SK-N-SH (cell line): Measurements from ENCODE around the gene CYYR1. TPM values are rescaled to one million over a fixed set of nuclear protein-coding genes. Genes with fewer than 3 reads are reported as not detected.

ENCODE experiments used
- CTCF ChIA-PET: fragments of 300-600, 350-600 bp; formaldehyde crosslinking; extraction: SDS; loops from one replicate; lab custom pipeline; 2021; lab: Yijun Ruan, JAX
- POLR2A ChIA-PET: fragments of 350-600 bp; sonication (Branson Sonifier 250); formaldehyde crosslinking; extraction: SDS; loops from one replicate; lab custom pipeline; 2020; ENCODE audit warnings: antibody characterized with exemption, inconsistent platforms; lab: Yijun Ruan, JAX
- DNase-seq: peaks from one replicate; pipeline ENCODE4 v3.0.0; 2012
- H2AFZ ChIP-seq: fragments of 200-600 bp; sonication (generic); 2 replicates; pipeline ENCODE4 v1.8.1; 2016; ENCODE audit warnings: antibody characterized with exemption, mild to moderate bottlenecking, low read depth
- H3F3A ChIP-seq: fragments of 200-600 bp; sonication (generic); replicated peaks from 2 replicates; pipeline ENCODE3; 2016; ENCODE audit warnings: antibody characterized with exemption, mild to moderate bottlenecking; ENCODE audit not compliant: insufficient read depth
- H3K27ac ChIP-seq, 2 experiments: fragments of 200-500 bp in 1 of 2; fragments of 200-600 bp in 1 of 2; sonication (Bioruptor generic) in 1 of 2; sonication (generic), shearing (Covaris generic) in 1 of 2; 2 replicates each; pipeline versions ENCODE4 v1.5.1 to v1.6.1; 2014 to 2016; ENCODE audit warnings: low read depth in 2 of 2, inconsistent platforms in 1 of 2, low read length in 1 of 2, mild to moderate bottlenecking in 1 of 2, mixed read lengths in 1 of 2
- H3K27me3 ChIP-seq: fragments of 200-600 bp; sonication (generic), shearing (Covaris generic); 2 replicates; pipeline ENCODE4 v1.6.1; 2016; ENCODE audit warnings: mixed run types; ENCODE audit not compliant: insufficient read depth
- H3K36me3 ChIP-seq, 2 experiments: fragments of 200-500 bp in 1 of 2; fragments of 200-600 bp in 1 of 2; sonication (Bioruptor generic) in 1 of 2; sonication (generic) in 1 of 2; replicated peaks in 1 of 2; 2 replicates each; pipeline versions ENCODE3 to v1.5.1; 2014 to 2016; ENCODE audit warnings: low read length in 1 of 2, mild to moderate bottlenecking in 1 of 2; ENCODE audit not compliant: insufficient read depth in 2 of 2, control insufficient read depth in 1 of 2
- H3K4me1 ChIP-seq, 2 experiments: fragments of 200-500 bp in 1 of 2; fragments of 200-600 bp in 1 of 2; sonication (Bioruptor generic) in 1 of 2; sonication (generic), shearing (Covaris generic) in 1 of 2; 2 replicates each; pipeline versions ENCODE4 v1.5.1 to v1.6.1; 2014 to 2016; ENCODE audit warnings: low read depth in 1 of 2, low read length in 1 of 2, mixed run types in 1 of 2; ENCODE audit not compliant: insufficient read depth in 2 of 2, control insufficient read depth in 1 of 2
- H3K4me2 ChIP-seq: fragments of 200-600 bp; sonication (generic), shearing (Covaris generic); 2 replicates; pipeline ENCODE4 v1.6.1; 2017; ENCODE audit warnings: mixed run types
- H3K4me3 ChIP-seq, 2 experiments: fragments of 200-500 bp in 1 of 2; fragments of 200-600 bp in 1 of 2; sonication (Bioruptor generic) in 1 of 2; sonication (generic), shearing (Covaris generic) in 1 of 2; 2 replicates each; pipeline versions ENCODE4 v1.5.1 to v1.8.1; 2014 to 2016; ENCODE audit warnings: low read depth in 2 of 2, inconsistent platforms in 1 of 2, low read length in 1 of 2, mild to moderate bottlenecking in 1 of 2, mixed read lengths in 1 of 2, moderate library complexity in 1 of 2
- H3K79me2 ChIP-seq: fragments of 200-600 bp; sonication (generic); 2 replicates; pipeline ENCODE4 v1.8.1; 2017; ENCODE audit warnings: mild to moderate bottlenecking; ENCODE audit not compliant: insufficient read depth
- H3K9ac ChIP-seq: fragments of 200-600 bp; sonication (generic); 2 replicates; pipeline ENCODE4 v1.6.1; 2017; ENCODE audit warnings: mixed run types
- H3K9me2 ChIP-seq: fragments of 200-600 bp; sonication (generic); 2 replicates; pipeline ENCODE4 v1.6.1; 2017; ENCODE audit warnings: mixed run types
- H3K9me3 ChIP-seq: fragments of 200-600 bp; sonication (generic); 2 replicates; pipeline ENCODE4 v1.6.1; 2017; ENCODE audit warnings: mixed run types, mild to moderate bottlenecking, moderate library complexity
- H4K20me1 ChIP-seq: fragments of 200-600 bp; sonication (generic); 2 replicates; pipeline ENCODE4 v1.6.1; 2017; ENCODE audit warnings: mild to moderate bottlenecking, mixed run types; ENCODE audit not compliant: insufficient read depth
- EP300 ChIP-seq, 2 experiments: IDR thresholded peaks; 2 replicates each; pipeline versions ENCODE4 v1.4.0 to v1.6.1; 2012; ENCODE audit warnings: borderline replicate concordance in 1 of 2, low read depth in 1 of 2, low read length in 1 of 2
- FOSL2 ChIP-seq: IDR thresholded peaks from 2 replicates; pipeline ENCODE4 v1.4.0; 2012; ENCODE audit warnings: low read depth, mild to moderate bottlenecking, moderate library complexity, borderline replicate concordance
- FOXJ3 ChIP-seq: sonication (generic); formaldehyde crosslinking; IDR thresholded peaks from 2 replicates; pipeline ENCODE4 v1.5.1; 2020; ENCODE audit warnings: mild to moderate bottlenecking, missing genetic modification reagents
- FOXM1 ChIP-seq: IDR thresholded peaks from 2 replicates; pipeline ENCODE4 v1.4.0; 2012; ENCODE audit warnings: low read depth, mild to moderate bottlenecking
- GABPA ChIP-seq: IDR thresholded peaks from 2 replicates; pipeline ENCODE4 v1.4.0; 2012; ENCODE audit warnings: low read depth, mild to moderate bottlenecking
- GATA2 ChIP-seq: sonication (generic); formaldehyde crosslinking; IDR thresholded peaks from 2 replicates; pipeline ENCODE4 v1.5.0; 2020; ENCODE audit warnings: mild to moderate bottlenecking, missing genetic modification reagents
- JUND ChIP-seq: IDR thresholded peaks from 2 replicates; pipeline ENCODE4 v1.4.0; 2012
- MXI1 ChIP-seq: IDR thresholded peaks from 2 replicates; pipeline ENCODE4 v1.6.1; 2012; ENCODE audit warnings: mild to moderate bottlenecking, low read depth, low read length, improper control_type of control experiment
- NFIC ChIP-seq: IDR thresholded peaks from 2 replicates; pipeline ENCODE4 v1.4.0; 2012; ENCODE audit warnings: borderline replicate concordance
- PBX3 ChIP-seq: IDR thresholded peaks from 2 replicates; pipeline ENCODE4; 2012
- POLR2AphosphoS5 ChIP-seq: IDR thresholded peaks from 2 replicates; pipeline ENCODE4 v1.6.1; 2012; ENCODE audit warnings: low read depth, low read length
- RCOR1 ChIP-seq: fragments of 150-350 bp; IDR thresholded peaks from 2 replicates; pipeline ENCODE4 v1.6.1; 2017; ENCODE audit warnings: antibody characterized with exemption, low read length
- RFX5 ChIP-seq: IDR thresholded peaks from 2 replicates; pipeline ENCODE4 v1.6.1; 2012; ENCODE audit warnings: mild to moderate bottlenecking, improper control_type of control experiment, low read length
- RXRA ChIP-seq: IDR thresholded peaks from 2 replicates; pipeline ENCODE4 v1.4.0; 2012; ENCODE audit warnings: low read depth, mild to moderate bottlenecking, borderline replicate concordance
- SMC3 ChIP-seq: IDR thresholded peaks from 2 replicates; pipeline ENCODE4 v1.6.1; 2012; ENCODE audit warnings: low read depth, low read length, improper control_type of control experiment
- TAF1 ChIP-seq: IDR thresholded peaks from 2 replicates; pipeline ENCODE4 v1.6.1; 2012; ENCODE audit warnings: low read depth, mild to moderate bottlenecking, low read length, moderate library complexity, borderline replicate concordance
- USF1 ChIP-seq: IDR thresholded peaks from 2 replicates; pipeline ENCODE4 v1.4.0; 2012; ENCODE audit warnings: low read depth, borderline replicate concordance
- YY1 ChIP-seq: IDR thresholded peaks from 2 replicates; pipeline ENCODE4 v1.4.0; 2012; ENCODE audit warnings: low read depth, mild to moderate bottlenecking
- WGBS: methylation state at CpG from one replicate; pipeline ENCODE4 v1.1.6; 2017; ENCODE audit warnings: low lambda C conversion rate; 5-methylcytosine and 5-hydroxymethylcytosine counted together
- polyA plus RNA-seq, 3 experiments: library from polyadenylated mRNA; depleted of rRNA; stranded (reverse); fragments of >200 nt; gene quantifications; 2 replicates each; pipeline ENCODE4 v1.2.3, GENCODE V29; 2012
- TF ChIP-seq, protein P1 (sequence below): fragments of 150-350 bp; IDR thresholded peaks from 2 replicates; pipeline ENCODE4 v1.6.1; 2017; ENCODE audit warnings: antibody characterized with exemption, low read length, low read depth, borderline replicate concordance
- TF ChIP-seq, protein P2 (sequence below): fragments of 200-600 bp; sonication (generic); IDR thresholded peaks from 2 replicates; pipeline ENCODE4 v1.6.1; 2017; ENCODE audit warnings: antibody characterized with exemption, mild to moderate bottlenecking, moderate library complexity
- TF ChIP-seq, protein P3 (sequence below): IDR thresholded peaks from 2 replicates; pipeline ENCODE4 v1.4.0; 2012; ENCODE audit warnings: low read depth
- TF ChIP-seq, protein P4 (sequence below): fragments of 150-350 bp; IDR thresholded peaks from 2 replicates; pipeline ENCODE4 v1.6.1; 2016; ENCODE audit warnings: mild to moderate bottlenecking, low read depth, low read length

The CYYR1 gene
- polyA plus RNA-seq, 1 of the 3 experiments (the other 2 are of a cell fraction) = not detected

DNA sequence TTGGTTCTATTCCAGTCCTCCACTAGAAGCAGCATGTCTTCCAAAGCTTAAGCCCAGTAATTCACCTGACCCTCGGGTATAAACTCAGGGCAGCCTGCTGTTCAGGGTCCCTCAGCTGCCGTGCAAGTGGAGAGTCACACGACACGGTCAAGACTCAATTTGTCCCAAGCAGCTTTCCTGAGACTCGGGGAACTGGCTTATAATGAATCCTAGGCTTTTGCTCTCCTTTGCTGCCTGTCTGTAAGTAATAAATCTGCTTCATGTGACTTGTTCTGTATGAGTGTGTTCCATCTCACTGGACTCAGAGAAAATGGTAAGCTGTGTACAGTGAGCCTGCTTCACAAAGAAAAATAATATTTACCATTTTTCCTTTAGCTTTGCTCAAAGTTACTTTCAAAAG is 119.8 kb downstream of the CYYR1 start:
- H3K27ac ChIP-seq = no peak overlapping the region
- ChIA-PET POLR2A (no interaction called here), CTCF (no interaction called here)
- WGBS = 31% methylated on average over 5 of the region's 5 CpGs
- no peak overlapping the region for H3K4me3 ChIP-seq
- no peaks in the 10 kb centered on the region for H3K27me3 ChIP-seq
- H3K9me2 ChIP-seq = no peaks in the 10 kb centered on the region
- H3K9me3 ChIP-seq = no peaks in the 10 kb centered on the region
- H3K79me2 ChIP-seq = no peaks in the 10 kb centered on the region
- H3F3A ChIP-seq = no peaks in the 10 kb centered on the region
- H3K9ac ChIP-seq = no peak overlapping the region
- no peaks in the 10 kb centered on the region for H4K20me1 ChIP-seq
- H3K4me2 ChIP-seq = no peak overlapping the region
- H3K4me1 ChIP-seq = no peaks in the 10 kb centered on the region
- TF ChIP-seq, protein P1, sequence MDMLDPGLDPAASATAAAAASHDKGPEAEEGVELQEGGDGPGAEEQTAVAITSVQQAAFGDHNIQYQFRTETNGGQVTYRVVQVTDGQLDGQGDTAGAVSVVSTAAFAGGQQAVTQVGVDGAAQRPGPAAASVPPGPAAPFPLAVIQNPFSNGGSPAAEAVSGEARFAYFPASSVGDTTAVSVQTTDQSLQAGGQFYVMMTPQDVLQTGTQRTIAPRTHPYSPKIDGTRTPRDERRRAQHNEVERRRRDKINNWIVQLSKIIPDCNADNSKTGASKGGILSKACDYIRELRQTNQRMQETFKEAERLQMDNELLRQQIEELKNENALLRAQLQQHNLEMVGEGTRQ = no peak
- no peak for TF ChIP-seq SMC3
- TF ChIP-seq USF1 = no peak
- TF ChIP-seq, protein P2, sequence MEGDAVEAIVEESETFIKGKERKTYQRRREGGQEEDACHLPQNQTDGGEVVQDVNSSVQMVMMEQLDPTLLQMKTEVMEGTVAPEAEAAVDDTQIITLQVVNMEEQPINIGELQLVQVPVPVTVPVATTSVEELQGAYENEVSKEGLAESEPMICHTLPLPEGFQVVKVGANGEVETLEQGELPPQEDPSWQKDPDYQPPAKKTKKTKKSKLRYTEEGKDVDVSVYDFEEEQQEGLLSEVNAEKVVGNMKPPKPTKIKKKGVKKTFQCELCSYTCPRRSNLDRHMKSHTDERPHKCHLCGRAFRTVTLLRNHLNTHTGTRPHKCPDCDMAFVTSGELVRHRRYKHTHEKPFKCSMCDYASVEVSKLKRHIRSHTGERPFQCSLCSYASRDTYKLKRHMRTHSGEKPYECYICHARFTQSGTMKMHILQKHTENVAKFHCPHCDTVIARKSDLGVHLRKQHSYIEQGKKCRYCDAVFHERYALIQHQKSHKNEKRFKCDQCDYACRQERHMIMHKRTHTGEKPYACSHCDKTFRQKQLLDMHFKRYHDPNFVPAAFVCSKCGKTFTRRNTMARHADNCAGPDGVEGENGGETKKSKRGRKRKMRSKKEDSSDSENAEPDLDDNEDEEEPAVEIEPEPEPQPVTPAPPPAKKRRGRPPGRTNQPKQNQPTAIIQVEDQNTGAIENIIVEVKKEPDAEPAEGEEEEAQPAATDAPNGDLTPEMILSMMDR = no peak
- no peak for DNase-seq
- H3K36me3 ChIP-seq = no peaks in the 10 kb centered on the region
- no peak overlapping the region for H2AFZ ChIP-seq

DNA sequence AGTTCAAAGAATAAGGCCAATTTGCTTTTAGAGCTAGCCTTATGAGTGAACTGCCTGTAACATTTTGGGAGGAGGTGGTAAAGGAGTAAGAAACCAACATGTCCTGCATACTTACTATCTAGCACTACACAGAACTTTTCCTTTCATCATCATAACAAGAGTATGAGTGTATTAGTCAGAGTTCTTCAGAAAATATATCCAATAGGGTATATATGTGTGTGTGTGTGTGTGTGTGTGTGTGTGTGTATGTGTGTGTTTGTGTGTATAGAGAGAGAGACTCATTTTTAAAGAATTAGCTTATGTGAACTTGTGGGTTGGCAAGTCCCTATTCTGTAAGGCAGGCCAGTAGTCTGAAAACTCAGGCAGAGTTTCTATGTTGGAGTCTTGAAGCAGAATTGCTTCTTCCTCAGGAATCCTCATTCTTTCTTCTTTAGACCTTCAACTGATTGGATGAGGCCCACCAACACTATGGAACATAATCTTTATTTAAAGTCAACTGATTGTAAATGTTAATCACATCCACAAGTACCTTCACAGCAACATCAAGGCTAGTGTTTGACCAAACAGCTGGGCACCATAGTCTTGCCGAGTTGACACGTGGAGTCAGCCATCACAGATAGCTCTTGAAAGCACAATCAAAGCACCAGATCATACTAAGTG is 121.9 kb downstream of the CYYR1 start:
- Histone ChIP-seq H3K4me1 (no peaks in the 10 kb centered on the region), H3K9me2 (no peaks in the 10 kb centered on the region), H3K36me3 (no peaks in the 10 kb centered on the region), H3K4me2 (no peak overlapping the region), H2AFZ (no peak overlapping the region), H3K27me3 (no peaks in the 10 kb centered on the region), H3K79me2 (no peaks in the 10 kb centered on the region), H3K27ac (no peak overlapping the region), H4K20me1 (no peaks in the 10 kb centered on the region), H3K4me3 (no peak overlapping the region), H3K9me3 (no peaks in the 10 kb centered on the region), H3F3A (no peaks in the 10 kb centered on the region), H3K9ac (no peak overlapping the region)
- POLR2A ChIA-PET = no interaction called here
- 52% methylated on average over 2 of the region's 2 CpGs for WGBS
- DNase-seq = no peak
- CTCF ChIA-PET = interaction anchor here (1.6 kb wide), 1 partner anchor 11 kb away, joined by 4 read pairs; no protein-coding TSS in a partner anchor
- TF ChIP-seq FOSL2 (no peak), EP300 (IDR thresholded peaks at IDR 0.05; ENCODE audit: borderline replicate concordance in 1 of 2, low read depth in 1 of 2, low read length in 1 of 2) (no peak), GATA2 (CRISPR knock-in tag) (no peak), YY1 (no peak), FOXJ3 (CRISPR knock-in tag) (no peak), NFIC (no peak), FOXM1 (no peak), POLR2AphosphoS5 (no peak), TAF1 (no peak), GABPA (no peak), MXI1 (no peak), SMC3 (no peak), RCOR1 (no peak), PBX3 (no peak), JUND (no peak), RXRA (no peak), RFX5 (no peak)
- TF ChIP-seq, protein P3, sequence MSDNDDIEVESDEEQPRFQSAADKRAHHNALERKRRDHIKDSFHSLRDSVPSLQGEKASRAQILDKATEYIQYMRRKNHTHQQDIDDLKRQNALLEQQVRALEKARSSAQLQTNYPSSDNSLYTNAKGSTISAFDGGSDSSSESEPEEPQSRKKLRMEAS = no peak
- TF ChIP-seq, protein P4, sequence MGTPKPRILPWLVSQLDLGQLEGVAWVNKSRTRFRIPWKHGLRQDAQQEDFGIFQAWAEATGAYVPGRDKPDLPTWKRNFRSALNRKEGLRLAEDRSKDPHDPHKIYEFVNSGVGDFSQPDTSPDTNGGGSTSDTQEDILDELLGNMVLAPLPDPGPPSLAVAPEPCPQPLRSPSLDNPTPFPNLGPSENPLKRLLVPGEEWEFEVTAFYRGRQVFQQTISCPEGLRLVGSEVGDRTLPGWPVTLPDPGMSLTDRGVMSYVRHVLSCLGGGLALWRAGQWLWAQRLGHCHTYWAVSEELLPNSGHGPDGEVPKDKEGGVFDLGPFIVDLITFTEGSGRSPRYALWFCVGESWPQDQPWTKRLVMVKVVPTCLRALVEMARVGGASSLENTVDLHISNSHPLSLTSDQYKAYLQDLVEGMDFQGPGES = no peak
